Transverse colon (tissue), 4 donors: ENCODE measurements around the gene GK.

Experiments used
- EP300 ChIP-seq: sonication (generic); formaldehyde crosslinking; IDR thresholded peaks from one replicate; pipeline ENCODE4 v1.6.1; 2017; ENCODE audit warnings: antibody characterized with exemption, low read depth
- POLR2A ChIP-seq: fragments of 450-650 bp; IDR thresholded peaks from one replicate; pipeline ENCODE4 v1.6.1; 2016; ENCODE audit warnings: antibody characterized with exemption, mild to moderate bottlenecking, moderate library complexity
- POLR2AphosphoS5 ChIP-seq, 3 donors: sonication (generic); formaldehyde crosslinking; IDR thresholded peaks; one replicate each; pipeline ENCODE4 v1.6.1; 2016; ENCODE audit warnings: antibody characterized with exemption in 3 of 3
- TF ChIP-seq, protein P1 (sequence below), 5 experiments: fragments of 200-600 bp in 3 of 5; fragments of 450-650 bp in 2 of 5; sonication (generic) in 3 of 5; IDR thresholded peaks; 1 replicate in 2 of 5; 2 replicates in 3 of 5; pipeline ENCODE4 v1.5.1; 2016 to 2017; ENCODE audit warnings: antibody characterized with exemption in 5 of 5, inconsistent platforms in 3 of 5, mild to moderate bottlenecking in 2 of 5, moderate library complexity in 1 of 5

DNA sequence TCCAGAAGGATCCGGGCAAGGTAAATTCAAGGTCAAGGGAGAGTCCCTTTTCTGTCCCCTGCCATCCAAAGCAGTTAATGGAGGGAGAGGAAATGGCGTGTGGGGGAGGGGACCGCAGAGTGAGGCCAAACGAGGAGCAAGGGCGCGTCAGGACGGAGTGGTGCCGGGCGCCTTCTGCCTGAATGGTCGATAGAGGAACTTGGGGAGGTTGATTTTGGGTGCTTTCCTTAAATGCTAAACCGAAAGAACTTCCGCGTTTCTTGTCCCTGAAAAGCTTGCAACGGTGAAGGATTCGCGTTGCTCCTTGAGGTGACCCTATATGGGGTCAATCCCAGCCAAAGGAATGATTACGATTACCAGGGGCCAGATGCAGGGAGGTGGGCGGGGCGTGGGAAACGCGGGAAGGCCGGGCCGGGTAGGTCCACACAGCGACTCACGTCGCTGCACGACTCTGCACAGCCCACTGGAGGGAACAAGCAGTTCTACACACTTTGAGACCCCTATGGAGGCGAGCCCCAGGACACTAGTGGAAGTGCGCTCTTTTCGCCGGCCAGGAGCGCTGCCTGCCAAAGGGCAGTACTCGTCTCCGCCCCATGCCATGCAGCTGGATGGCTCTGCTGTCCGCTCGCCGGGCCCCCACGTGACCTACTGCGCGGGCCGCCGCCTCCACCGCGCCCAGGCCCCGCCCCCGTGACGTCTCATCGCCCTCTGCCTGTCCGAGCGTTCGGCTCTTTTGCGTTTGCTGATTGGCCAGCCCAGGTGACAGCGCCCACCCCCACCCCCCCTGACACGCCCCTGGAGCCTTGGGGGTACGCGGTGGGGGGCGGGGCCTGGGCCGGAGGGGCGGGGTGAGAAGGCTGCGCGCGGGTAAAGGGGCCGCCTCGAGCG, 452 bp upstream of the GK start:
- TF ChIP-seq POLR2A (peak; percentile 73), EP300 (no peak), POLR2AphosphoS5 (IDR thresholded peaks at IDR 0.05) (peak; percentile 36 to 76 (median 75))
- TF ChIP-seq, protein P1, sequence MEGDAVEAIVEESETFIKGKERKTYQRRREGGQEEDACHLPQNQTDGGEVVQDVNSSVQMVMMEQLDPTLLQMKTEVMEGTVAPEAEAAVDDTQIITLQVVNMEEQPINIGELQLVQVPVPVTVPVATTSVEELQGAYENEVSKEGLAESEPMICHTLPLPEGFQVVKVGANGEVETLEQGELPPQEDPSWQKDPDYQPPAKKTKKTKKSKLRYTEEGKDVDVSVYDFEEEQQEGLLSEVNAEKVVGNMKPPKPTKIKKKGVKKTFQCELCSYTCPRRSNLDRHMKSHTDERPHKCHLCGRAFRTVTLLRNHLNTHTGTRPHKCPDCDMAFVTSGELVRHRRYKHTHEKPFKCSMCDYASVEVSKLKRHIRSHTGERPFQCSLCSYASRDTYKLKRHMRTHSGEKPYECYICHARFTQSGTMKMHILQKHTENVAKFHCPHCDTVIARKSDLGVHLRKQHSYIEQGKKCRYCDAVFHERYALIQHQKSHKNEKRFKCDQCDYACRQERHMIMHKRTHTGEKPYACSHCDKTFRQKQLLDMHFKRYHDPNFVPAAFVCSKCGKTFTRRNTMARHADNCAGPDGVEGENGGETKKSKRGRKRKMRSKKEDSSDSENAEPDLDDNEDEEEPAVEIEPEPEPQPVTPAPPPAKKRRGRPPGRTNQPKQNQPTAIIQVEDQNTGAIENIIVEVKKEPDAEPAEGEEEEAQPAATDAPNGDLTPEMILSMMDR (IDR thresholded peaks at IDR 0.05), result peak in 2 of 5 experiments; percentile 11 to 19
